ENCODE data around the gene CES2.

CES2 gene

DNA sequence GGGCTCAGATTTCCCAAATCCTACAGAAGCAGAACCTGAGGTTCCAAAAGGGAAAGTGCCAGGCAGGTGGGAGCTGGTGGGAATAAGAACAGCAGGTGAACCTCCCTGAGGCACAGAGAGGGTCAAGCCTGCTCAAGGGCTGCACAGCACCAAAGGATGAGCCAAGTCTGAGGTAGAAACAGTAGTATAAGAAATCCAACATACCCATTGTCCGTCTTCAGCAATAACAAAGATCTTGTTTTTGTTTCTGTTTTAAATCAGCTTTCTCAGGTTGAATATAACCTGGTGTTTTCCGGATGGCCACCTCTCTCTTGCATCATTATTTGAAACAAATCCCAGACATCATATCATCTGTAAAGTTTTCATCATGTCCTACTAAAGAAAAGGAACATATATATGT lies 15.1 kb downstream of the CES2 start:
- Histone ChIP-seq H3K23ac (ENCODE audit: low read depth, low read length, poor library complexity) (no peak overlapping the region), H3K4me1 (ENCODE audit: control insufficient read depth in 2 of 2, insufficient read depth in 1 of 2, low read depth in 1 of 2, low read length in 2 of 2) (no peaks in the 10 kb centered on the region), H3K18ac (ENCODE audit: low read length) (no peak overlapping the region), H2AFZ (ENCODE audit: low read length) (no peak overlapping the region), H2BK12ac (ENCODE audit: low read length) (no peak overlapping the region), H2BK15ac (ENCODE audit: low read length) (no peak overlapping the region), H2BK120ac (ENCODE audit: low read depth, low read length) (no peak overlapping the region), H2AK5ac (ENCODE audit: low read depth, low read length) (no peak overlapping the region), H2BK5ac (ENCODE audit: low read length) (no peak overlapping the region), H3K4me3 (ENCODE audit: low read length in 2 of 2) (no peak overlapping the region), H3K79me1 (ENCODE audit: low read depth, low read length) (no peaks in the 10 kb centered on the region), H3K14ac (ENCODE audit: low read length) (peak overlapping the region; percentile 82), H4K91ac (ENCODE audit: low read depth, low read length, poor library complexity) (no peak overlapping the region), H4K8ac (ENCODE audit: low read depth, low read length) (no peak overlapping the region), H3K27me3 (ENCODE audit: control insufficient read depth in 3 of 3, insufficient read depth in 3 of 3, low read depth in 1 of 3, low read length in 3 of 3) (peaks cover 0 to 29% (median 15%) of the 10 kb centered on the region in 3 experiments), H3K9ac (ENCODE audit: low read depth, low read length, poor library complexity) (no peak overlapping the region), H3K9me3 (replicated peaks in 1 of 2; ENCODE audit: control insufficient read depth in 2 of 2, insufficient read depth in 1 of 2, low read depth in 1 of 2, low read length in 2 of 2) (no peaks in the 10 kb centered on the region), H3K4ac (ENCODE audit: low read length) (no peak overlapping the region), H3K27ac (replicated peaks; ENCODE audit: low read length) (no peak overlapping the region), H3K4me2 (ENCODE audit: insufficient read depth, low read length, poor library complexity, severe bottlenecking) (no peak overlapping the region), H3K36me3 (replicated peaks in 1 of 2; ENCODE audit: control insufficient read depth in 2 of 2, insufficient read depth in 2 of 2, low read length in 2 of 2) (no peaks in the 10 kb centered on the region)
- no peak for DNase-seq (ENCODE audit: low spot score)
- no CpG with 5 or more reads among the region's 2 CpGs for WGBS, 2 donors (ENCODE audit: extremely low coverage in 2 of 2, insufficient read length in 2 of 2, insufficient replicate concordance in 1 of 2)

- WGBS, 2 donors (ENCODE audit: extremely low coverage in 2 of 2, insufficient read length in 2 of 2, insufficient replicate concordance in 1 of 2), result no CpG with 5 or more reads among the region's 4 CpGs
- H4K91ac ChIP-seq (ENCODE audit: low read depth, low read length, poor library complexity), result no peak overlapping the region
- H3K27ac ChIP-seq (replicated peaks; ENCODE audit: low read length), result no peak overlapping the region
- H3K4me1 ChIP-seq (ENCODE audit: control insufficient read depth in 2 of 2, insufficient read depth in 1 of 2, low read depth in 1 of 2, low read length in 2 of 2), result no peaks in the 10 kb centered on the region
- no peaks in the 10 kb centered on the region for H3K79me1 ChIP-seq (ENCODE audit: low read depth, low read length)
- no peak overlapping the region for H2AFZ ChIP-seq (ENCODE audit: low read length)
- H4K8ac ChIP-seq (ENCODE audit: low read depth, low read length), result no peak overlapping the region
- H3K4ac ChIP-seq (ENCODE audit: low read length), result no peak overlapping the region
- no peak overlapping the region for H2BK120ac ChIP-seq (ENCODE audit: low read depth, low read length)
- H3K4me3 ChIP-seq (ENCODE audit: low read length in 2 of 2), result no peak overlapping the region
- H2BK15ac ChIP-seq (ENCODE audit: low read length), result no peak overlapping the region
- no peak overlapping the region for H3K9ac ChIP-seq (ENCODE audit: low read depth, low read length, poor library complexity)
- no peak overlapping the region for H2BK12ac ChIP-seq (ENCODE audit: low read length)
- no peak overlapping the region for H3K14ac ChIP-seq (ENCODE audit: low read length)
- no peak overlapping the region for H2AK5ac ChIP-seq (ENCODE audit: low read depth, low read length)
- DNase-seq (ENCODE audit: low spot score), result no peak
- no peak overlapping the region for H3K18ac ChIP-seq (ENCODE audit: low read length)
- no peak overlapping the region for H3K4me2 ChIP-seq (ENCODE audit: insufficient read depth, low read length, poor library complexity, severe bottlenecking)
- H3K23ac ChIP-seq (ENCODE audit: low read depth, low read length, poor library complexity), result no peak overlapping the region
- H2BK5ac ChIP-seq (ENCODE audit: low read length), result no peak overlapping the region
- no peaks in the 10 kb centered on the region for H3K36me3 ChIP-seq (replicated peaks in 1 of 2; ENCODE audit: control insufficient read depth in 2 of 2, insufficient read depth in 2 of 2, low read length in 2 of 2)
- H3K27me3 ChIP-seq (ENCODE audit: control insufficient read depth in 3 of 3, insufficient read depth in 3 of 3, low read depth in 1 of 3, low read length in 3 of 3), result peaks cover 0 to 29% (median 15%) of the 10 kb centered on the region in 3 experiments
- H3K9me3 ChIP-seq (replicated peaks in 1 of 2; ENCODE audit: control insufficient read depth in 2 of 2, insufficient read depth in 1 of 2, low read depth in 1 of 2, low read length in 2 of 2), result no peaks in the 10 kb centered on the region
Observed at GRCh38 chr16:66950971-66951790, 15.9 kb downstream of the CES2 start.

GRCh38 chr16:66952430-66953110 lies 17.3 kb downstream of the CES2 start:
- Histone ChIP-seq H2BK12ac (ENCODE audit: low read length) (no peak overlapping the region), H2BK15ac (ENCODE audit: low read length) (no peak overlapping the region), H3K4me2 (ENCODE audit: insufficient read depth, low read length, poor library complexity, severe bottlenecking) (no peak overlapping the region), H3K4me1 (ENCODE audit: control insufficient read depth in 2 of 2, insufficient read depth in 1 of 2, low read depth in 1 of 2, low read length in 2 of 2) (no peaks in the 10 kb centered on the region), H3K79me1 (ENCODE audit: low read depth, low read length) (no peaks in the 10 kb centered on the region), H3K4ac (ENCODE audit: low read length) (no peak overlapping the region), H4K8ac (ENCODE audit: low read depth, low read length) (no peak overlapping the region), H3K9ac (ENCODE audit: low read depth, low read length, poor library complexity) (no peak overlapping the region), H3K36me3 (replicated peaks in 1 of 2; ENCODE audit: control insufficient read depth in 2 of 2, insufficient read depth in 2 of 2, low read length in 2 of 2) (no peaks in the 10 kb centered on the region), H3K18ac (ENCODE audit: low read length) (no peak overlapping the region), H3K4me3 (ENCODE audit: low read length in 2 of 2) (no peak overlapping the region), H3K23ac (ENCODE audit: low read depth, low read length, poor library complexity) (no peak overlapping the region), H3K14ac (ENCODE audit: low read length) (no peak overlapping the region), H3K9me3 (replicated peaks in 1 of 2; ENCODE audit: control insufficient read depth in 2 of 2, insufficient read depth in 1 of 2, low read depth in 1 of 2, low read length in 2 of 2) (no peaks in the 10 kb centered on the region), H3K27ac (replicated peaks; ENCODE audit: low read length) (no peak overlapping the region), H2BK120ac (ENCODE audit: low read depth, low read length) (no peak overlapping the region), H2AFZ (ENCODE audit: low read length) (no peak overlapping the region), H4K91ac (ENCODE audit: low read depth, low read length, poor library complexity) (no peak overlapping the region), H3K27me3 (ENCODE audit: control insufficient read depth in 3 of 3, insufficient read depth in 3 of 3, low read depth in 1 of 3, low read length in 3 of 3) (peaks cover 0 to 23% (median 22%) of the 10 kb centered on the region in 3 experiments), H2BK5ac (ENCODE audit: low read length) (no peak overlapping the region), H2AK5ac (ENCODE audit: low read depth, low read length) (no peak overlapping the region)
- WGBS, 2 donors (ENCODE audit: extremely low coverage in 2 of 2, insufficient read length in 2 of 2, insufficient replicate concordance in 1 of 2), result no CpG with 5 or more reads among the region's 7 CpGs
- DNase-seq (ENCODE audit: low spot score), result no peak

DNA sequence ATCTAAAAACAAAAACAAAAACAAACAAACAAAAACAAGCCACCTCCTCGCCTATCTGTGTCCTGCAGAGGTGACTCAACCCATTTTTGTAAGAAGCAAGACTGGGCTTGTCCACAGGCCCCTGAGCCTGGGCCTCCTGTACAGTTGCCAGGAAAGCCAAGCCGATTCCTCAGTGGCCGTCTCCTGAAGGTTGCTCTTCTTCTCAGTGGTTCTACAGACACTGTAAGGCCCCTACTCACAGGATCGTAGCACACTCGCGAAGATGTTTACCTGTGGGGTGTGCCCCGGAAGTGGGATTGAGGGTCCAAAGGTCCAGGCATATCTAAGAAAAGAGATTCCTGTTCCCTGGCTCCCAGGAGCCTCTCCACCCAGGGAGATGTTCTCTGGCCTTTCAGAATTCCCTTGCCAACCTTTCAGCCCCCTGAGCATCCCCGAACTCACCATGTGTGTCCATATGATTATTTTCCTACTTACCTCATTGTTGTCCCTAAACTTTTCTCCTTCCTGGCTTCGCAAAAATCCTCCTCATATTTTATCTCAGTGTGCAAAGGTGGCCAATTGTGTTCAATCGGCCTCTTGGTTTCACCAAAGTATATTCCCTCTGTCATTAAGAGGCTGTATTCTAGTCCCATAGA lies 18.3 kb downstream of the CES2 start:
- no peak overlapping the region for H2BK5ac ChIP-seq (ENCODE audit: low read length)
- no CpG with 5 or more reads among the region's 10 CpGs for WGBS, 2 donors (ENCODE audit: extremely low coverage in 2 of 2, insufficient read length in 2 of 2, insufficient replicate concordance in 1 of 2)

More for the DNA sequence above, 18.3 kb downstream of the CES2 start:
- no peak overlapping the region for H2BK12ac ChIP-seq (ENCODE audit: low read length)
- H3K23ac ChIP-seq (ENCODE audit: low read depth, low read length, poor library complexity), result no peak overlapping the region
- no peaks in the 10 kb centered on the region for H3K79me1 ChIP-seq (ENCODE audit: low read depth, low read length)
- no peak for DNase-seq (ENCODE audit: low spot score)
- H4K8ac ChIP-seq (ENCODE audit: low read depth, low read length), result no peak overlapping the region
- H3K4me1 ChIP-seq (ENCODE audit: control insufficient read depth in 2 of 2, insufficient read depth in 1 of 2, low read depth in 1 of 2, low read length in 2 of 2), result no peaks in the 10 kb centered on the region
- H3K9ac ChIP-seq (ENCODE audit: low read depth, low read length, poor library complexity), result peak overlapping the region; percentile 44
- H3K4me3 ChIP-seq (ENCODE audit: low read length in 2 of 2), result no peak overlapping the region
- H2AFZ ChIP-seq (ENCODE audit: low read length), result peak overlapping the region; percentile 66
- H3K14ac ChIP-seq (ENCODE audit: low read length), result no peak overlapping the region
- H2BK120ac ChIP-seq (ENCODE audit: low read depth, low read length), result no peak overlapping the region
- H3K9me3 ChIP-seq (replicated peaks in 1 of 2; ENCODE audit: control insufficient read depth in 2 of 2, insufficient read depth in 1 of 2, low read depth in 1 of 2, low read length in 2 of 2), result no peaks in the 10 kb centered on the region
- H3K27ac ChIP-seq (replicated peaks; ENCODE audit: low read length), result no peak overlapping the region
- H2AK5ac ChIP-seq (ENCODE audit: low read depth, low read length), result peak overlapping the region; percentile 75
- H4K91ac ChIP-seq (ENCODE audit: low read depth, low read length, poor library complexity), result no peak overlapping the region
- no peak overlapping the region for H3K4me2 ChIP-seq (ENCODE audit: insufficient read depth, low read length, poor library complexity, severe bottlenecking)
- no peaks in the 10 kb centered on the region for H3K36me3 ChIP-seq (replicated peaks in 1 of 2; ENCODE audit: control insufficient read depth in 2 of 2, insufficient read depth in 2 of 2, low read length in 2 of 2)
- no peak overlapping the region for H3K4ac ChIP-seq (ENCODE audit: low read length)
- no peak overlapping the region for H3K18ac ChIP-seq (ENCODE audit: low read length)
- peaks cover 0 to 29% (median 12%) of the 10 kb centered on the region in 3 experiments for H3K27me3 ChIP-seq (ENCODE audit: control insufficient read depth in 3 of 3, insufficient read depth in 3 of 3, low read depth in 1 of 3, low read length in 3 of 3)
- no peak overlapping the region for H2BK15ac ChIP-seq (ENCODE audit: low read length)
